HG02943 (cell line): ENCODE measurements around the gene AMDHD2.

Experiments used
- ATAC-seq: cut with Tn5 transposase; IDR thresholded peaks from one replicate; pipeline ENCODE4 v1.9.1; 2021; ENCODE audit warnings: mild to moderate bottlenecking, low read depth, moderate library complexity; ENCODE audit not compliant: unreplicated experiment

The AMDHD2 gene

DNA sequence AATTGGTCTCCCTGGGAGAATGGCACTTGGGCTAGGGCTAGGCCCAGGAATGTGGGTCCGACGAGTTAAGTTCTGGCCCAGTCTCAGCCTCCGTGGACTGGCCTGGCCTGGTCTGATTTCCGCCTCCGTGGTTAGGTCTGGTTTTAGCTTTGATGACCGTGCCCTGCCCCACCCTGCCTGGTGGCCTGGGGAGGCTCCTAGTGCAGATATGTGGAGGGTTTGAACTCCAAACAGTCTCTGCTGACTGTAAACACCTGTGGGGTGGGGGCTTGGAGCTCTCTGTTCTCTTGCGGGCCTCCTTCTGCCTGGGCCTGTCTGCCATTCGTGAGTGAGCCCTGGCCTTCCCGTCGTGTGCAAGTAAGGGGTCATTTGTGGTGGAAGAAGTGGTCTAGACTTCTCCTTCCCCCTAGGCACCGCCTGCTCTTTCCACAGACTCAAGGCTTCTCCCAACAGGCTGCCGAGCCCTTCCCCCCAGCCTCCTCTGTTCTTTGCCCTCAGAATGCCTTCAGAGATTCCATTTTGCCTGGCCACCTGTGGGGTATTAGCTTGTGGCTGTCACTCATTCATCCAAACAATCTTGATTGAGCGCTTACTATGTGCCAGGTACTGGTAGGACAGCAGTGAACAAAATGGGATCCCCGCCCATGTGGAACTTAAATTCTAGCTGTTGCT, 4.9 kb upstream of the AMDHD2 start:
- ATAC-seq: no peak

DNA sequence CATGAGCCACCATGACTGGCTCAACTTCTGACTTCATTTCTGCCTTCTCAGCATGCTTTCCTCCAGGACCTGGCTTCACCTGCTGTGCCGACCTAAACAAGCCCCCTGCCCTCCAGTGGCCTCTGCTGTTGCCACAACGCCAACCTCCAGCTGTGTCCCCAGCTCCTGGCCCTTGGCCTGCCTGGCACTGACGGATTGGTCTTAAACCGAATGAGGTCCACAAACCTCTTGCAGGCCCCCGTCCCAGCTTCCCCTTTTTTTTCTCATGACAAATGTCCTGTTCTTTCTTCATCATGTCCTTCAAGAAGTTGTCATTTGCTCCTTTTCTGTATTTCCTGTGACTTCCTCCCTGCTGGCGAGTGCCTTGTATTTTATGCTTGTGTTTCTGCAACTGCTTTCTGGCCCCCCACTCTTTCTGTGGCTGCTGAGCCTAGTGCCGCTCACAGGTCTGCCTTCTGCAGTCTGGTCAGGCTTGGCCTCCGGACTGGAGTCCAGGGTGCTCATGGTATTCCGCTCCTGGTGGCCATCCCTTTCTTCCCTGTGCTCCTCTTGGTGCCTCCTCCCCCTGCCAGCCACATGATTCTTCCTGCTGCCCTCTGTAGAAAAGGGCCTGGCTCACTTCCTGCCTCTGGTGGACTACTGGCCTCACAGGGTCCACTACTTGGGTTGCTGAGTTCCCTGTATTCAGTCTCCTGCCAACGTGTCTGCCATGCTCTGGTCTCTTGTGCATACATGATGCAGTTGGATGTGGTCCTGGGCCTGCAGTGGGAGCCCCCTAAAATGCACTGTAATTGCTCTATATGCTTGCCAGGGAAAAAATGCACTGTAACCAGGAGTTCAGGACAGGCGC, 3.6 kb upstream of the AMDHD2 start:
- no peak for ATAC-seq

DNA sequence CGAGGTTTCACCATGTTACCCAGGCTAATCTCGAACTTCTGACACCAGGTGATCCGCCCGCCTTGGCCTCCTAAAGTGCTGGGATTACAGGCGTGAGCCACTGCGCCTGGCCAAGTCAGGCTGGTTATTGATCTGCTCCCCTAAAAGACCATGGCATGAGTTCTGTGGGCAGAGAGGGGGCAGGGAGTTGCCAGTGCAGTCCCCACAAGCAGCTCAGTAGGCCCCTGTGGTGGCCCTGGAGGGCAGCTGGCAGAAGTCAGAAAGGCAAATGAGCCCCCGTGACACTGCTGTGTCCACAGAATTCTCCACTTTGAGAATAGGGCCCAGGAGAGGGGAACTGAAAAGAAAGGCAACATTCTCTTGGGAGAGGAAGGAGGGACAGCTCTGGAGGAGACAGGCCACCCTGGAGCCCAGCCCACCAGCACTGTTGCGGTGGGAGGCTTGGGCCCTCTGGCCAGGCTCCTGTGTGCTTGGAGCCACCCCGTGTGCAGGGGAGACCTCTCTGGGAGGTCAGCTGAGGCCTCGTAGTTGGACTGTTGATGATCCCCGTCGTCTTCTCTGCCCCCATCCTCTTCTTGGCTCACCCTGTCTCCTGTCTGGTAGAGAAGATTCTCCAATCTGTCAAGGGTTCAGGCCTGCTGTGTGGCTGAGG, 2.1 kb upstream of the AMDHD2 start:
- no peak for ATAC-seq

DNA sequence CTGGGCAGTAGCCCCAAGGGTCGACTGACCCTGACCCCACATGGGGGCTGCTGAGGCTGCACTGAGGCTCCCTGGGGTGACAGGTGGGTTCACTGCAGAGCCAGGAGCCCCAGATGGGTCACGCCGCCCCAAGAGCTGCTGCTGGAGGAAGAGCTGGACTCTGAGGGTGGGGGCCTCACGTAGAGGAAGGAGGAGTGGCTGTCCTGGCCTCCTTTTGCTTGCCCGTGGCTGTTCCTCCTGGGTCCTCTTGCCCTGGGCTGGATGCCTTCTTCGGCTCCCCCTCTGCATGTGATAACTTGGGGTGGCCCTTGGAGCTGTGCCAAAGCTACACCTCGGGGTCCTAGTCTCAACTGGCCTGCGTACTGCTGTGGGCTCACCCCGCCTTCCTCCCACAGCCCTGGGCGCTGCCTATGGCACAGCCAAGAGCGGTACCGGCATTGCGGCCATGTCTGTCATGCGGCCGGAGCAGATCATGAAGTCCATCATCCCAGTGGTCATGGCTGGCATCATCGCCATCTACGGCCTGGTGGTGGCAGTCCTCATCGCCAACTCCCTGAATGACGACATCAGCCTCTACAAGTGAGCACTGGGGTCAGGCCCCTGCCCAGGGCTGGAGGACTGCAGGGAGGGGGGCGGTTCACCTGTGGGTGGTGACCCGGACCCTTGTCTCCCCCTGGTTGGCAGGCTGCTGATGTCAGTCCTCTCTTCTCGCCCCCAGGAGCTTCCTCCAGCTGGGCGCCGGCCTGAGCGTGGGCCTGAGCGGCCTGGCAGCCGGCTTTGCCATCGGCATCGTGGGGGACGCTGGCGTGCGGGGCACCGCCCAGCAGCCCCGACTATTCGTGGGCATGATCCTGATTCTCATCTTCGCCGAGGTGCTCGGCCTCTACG, 1.1 kb upstream of the AMDHD2 start:
- ATAC-seq: no peak

DNA sequence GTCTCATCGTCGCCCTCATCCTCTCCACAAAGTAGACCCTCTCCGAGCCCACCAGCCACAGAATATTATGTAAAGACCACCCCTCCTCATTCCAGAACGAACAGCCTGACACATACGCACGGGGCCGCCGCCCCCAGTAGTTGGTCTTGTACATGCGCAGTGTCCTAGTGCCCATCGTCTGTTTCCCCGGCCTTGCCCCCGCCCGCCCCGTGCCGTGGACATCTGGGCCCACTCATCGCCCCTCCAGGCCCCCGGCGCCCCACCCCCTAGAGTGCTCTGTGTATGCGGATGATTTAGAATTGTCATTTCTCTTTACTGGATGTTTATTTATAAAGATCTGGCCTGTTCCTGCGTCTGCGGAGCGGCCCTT, 475 bp upstream of the AMDHD2 start:
- no peak for ATAC-seq

DNA sequence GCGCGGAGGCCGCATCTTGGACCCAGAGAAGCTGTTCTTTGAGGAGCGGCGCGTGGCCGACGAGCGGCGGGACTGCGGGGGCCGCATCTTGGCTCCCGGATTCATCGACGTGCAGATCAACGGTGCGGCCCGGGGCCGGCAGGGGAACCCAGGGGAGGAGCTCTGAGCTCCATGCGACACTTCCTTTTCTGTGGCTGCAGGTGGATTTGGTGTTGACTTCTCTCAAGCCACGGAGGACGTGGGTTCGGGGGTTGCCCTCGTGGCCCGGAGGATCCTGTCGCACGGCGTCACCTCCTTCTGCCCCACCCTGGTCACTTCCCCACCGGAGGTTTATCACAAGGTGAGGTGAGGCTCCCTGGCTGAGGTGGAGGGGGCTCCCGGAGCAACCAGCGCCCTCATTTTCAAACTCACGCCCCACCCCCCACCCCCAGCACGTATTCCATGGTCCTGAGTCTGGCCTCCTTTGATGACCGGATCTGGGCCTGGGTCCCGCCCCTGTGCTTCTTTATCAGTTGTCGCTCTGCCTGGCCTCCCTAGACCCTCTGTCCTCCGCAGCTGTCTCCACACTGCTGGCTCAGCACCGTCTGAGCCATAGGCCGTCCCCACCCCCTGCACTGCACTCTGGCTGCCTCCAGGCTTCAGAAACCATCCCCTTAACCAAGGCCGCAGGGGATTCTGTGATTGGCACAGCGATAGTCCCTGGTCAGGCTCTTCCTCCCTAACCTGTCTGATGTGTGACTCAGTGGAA, 787 bp downstream of the AMDHD2 start:
- ATAC-seq: no peak

DNA sequence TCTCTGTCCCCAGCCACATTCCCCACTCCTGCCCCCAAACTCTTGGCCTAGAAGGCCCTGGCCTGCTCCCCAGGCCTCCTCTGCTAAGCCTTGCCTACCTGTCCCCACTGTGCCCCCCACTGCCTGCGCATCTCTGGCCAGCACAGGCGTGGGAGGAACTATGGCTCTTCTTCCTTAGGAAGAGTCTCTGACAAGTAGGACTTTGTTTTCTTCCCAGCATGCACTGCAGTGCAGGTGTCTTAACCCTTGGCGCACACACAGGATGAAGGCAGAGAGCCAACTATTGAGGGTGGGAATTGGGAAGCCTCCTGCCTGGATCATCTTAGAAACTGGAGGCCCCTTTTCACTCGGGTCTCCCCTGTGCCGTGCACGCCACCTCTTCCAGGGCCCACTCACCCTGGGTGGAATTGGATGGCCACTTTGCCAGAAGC, 3.6 kb downstream of the AMDHD2 start:
- no peak for ATAC-seq

DNA sequence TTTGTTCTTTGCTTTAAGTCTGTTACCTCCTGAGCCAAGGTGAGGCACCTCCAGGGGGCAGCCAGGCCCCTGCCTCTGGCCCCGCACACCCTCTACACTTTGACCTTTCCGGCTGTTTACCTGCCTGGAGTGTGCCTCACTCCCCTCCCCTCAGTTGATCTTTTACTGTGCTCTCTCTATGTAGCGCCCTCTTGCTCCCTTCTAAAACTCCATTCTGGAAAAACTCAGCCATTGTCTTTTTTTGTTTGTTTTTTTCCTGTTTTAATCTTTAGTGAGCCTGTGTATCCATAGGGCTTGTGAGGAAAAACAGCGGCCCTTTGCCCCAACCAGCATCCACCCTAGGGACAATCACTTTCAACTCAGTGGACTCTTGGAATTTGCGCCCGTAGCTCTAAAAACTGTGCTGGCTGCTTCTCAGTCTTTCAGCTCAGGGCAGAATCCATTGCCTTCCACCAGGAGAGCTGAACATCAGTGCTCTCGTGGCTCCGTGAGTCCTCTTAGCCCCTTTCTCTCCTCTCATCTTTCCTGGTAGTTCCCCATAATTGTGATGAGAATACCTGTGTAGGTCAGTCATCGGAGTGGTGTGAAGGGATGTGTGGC, 4.3 kb downstream of the AMDHD2 start:
- ATAC-seq: no peak

DNA sequence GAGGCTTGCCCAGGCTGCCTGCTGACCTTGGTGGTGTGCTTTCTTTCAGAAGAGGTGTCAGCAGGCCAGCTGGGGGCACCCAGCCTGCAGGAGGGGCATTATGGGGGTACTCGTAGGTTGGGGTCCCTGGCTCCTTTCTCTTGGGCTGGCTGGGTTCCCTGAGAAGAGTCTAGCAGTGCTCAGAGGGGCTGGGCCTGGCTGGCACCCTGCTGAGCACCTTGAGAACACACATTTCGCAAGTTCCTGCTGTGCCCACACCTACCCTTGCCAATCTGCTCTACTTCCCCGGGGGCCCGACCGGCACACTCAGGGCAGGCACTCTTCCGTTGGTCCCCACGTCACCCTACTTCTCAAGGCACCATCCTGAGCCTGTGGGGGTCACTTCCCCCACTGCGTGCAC, 6.0 kb downstream of the AMDHD2 start:
- no peak for ATAC-seq

DNA sequence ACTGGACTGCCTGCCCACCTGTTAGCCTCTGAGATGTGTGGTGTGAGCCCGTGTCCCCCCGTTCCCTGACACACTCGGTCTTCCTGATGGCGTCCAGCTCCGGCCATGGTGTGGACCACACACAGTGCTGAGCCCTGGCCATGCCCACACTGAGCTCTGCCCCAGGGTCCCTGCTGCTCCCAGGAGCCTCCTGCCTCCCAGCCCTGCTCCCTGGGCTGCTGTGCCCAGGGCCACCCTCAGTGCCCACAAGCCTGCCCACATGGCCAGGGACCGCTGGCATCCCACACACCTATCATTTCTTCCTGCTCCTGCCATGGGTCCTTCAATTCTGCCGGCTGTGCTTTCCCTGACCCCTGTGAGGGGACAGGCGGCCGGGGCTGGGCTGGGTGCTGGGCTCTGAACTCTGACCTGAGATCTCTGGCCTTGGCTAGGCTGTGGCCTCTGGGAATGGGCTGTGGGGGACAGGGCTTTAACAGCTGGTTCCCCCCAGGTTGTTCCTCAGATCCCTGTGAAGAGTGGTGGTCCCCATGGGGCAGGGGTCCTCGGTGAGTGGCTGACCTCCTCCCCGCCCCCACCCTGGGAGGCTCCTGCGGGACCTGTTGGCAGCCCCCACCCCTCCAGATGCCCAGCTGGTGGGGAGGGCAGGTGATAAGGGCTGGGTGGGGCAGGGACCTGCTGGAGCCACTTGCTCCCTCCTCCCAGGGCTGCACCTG, 7.1 kb downstream of the AMDHD2 start:
- no peak for ATAC-seq

DNA sequence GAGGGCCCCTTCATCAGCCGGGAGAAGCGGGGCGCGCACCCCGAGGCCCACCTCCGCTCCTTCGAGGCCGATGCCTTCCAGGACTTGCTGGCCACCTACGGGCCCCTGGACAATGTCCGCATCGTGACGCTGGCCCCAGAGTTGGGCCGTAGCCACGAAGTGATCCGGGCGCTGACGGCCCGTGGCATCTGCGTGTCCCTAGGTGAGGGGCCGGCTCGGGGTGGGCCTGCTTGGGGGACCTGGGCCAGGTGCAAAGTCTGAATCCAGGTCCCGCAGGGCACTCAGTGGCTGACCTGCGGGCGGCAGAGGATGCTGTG, 7.6 kb downstream of the AMDHD2 start:
- no peak for ATAC-seq

DNA sequence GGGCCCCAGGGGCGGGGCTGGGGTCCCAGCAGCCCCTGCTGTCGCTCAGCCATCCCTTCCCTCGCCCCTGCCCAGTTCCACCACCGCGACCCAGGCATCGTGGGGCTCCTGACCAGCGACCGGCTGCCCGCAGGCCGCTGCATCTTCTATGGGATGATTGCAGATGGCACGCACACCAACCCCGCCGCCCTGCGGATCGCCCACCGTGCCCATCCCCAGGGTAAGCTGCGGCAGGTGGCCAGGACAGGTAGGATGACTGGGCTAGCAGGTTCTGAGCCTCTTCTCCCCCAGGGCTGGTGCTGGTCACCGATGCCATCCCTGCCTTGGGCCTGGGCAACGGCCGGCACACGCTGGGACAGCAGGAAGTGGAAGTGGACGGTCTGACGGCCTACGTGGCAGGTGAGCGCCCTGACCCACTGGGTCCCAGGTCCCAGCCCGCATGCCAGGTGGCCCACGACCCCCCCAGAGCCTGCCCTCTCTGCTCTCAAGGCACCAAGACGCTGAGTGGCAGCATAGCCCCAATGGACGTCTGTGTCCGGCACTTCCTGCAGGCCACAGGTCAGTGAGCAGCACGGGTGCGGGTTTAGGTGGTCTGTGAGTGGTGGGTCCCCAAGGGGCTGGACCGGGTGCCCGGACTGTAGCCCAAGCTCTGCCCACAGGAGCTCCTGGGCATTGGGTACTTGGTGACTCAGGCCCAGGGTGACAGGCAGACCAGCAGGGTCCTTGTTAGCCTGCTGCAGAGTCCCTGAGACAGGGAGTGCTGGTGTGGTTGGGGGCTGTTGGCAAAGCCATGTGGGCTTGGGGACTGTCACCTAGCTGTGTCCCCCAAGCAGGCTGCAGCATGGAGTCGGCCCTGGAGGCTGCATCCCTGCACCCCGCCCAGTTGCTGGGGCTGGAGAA, 8.2 kb downstream of the AMDHD2 start:
- no peak for ATAC-seq

DNA sequence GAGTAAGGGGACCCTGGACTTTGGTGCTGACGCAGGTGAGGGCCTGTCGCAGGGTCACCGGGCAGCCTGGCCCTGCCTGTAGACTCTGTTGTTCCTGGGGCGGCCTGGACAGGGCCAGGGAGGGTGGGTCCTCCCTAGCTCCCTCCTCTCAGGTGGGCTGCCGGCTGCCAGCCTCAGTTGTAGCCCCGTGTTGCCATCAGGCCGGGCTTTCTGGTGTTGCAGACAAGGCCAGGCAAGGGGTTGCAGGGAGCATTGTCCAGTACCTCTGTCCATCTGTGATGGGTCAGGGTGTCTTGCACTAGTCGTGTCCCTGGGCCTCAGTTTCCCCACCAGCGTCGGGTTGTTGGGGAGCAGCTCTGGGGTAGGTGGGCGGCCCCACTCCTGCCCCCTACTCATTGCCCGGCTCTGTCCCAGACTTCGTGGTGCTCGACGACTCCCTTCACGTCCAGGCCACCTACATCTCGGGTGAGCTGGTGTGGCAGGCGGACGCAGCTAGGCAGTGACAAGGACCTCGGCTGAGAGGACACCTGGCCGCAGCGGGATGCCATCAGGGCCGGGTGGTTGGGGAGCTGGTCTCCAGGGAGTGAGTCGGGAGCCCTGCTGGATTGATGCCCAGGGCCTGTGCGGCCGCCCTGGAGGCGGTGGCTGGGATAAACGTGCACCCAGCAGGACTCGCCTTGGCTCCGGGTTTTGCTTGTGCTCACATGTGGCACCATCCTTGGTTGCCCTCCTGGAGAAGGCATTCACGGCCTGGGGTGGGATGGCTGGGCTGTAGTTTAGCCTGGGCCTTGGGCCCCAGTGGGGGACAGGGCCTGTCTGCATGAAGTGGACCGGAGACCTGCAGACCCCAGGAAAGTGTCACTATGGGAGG, 9.1 kb downstream of the AMDHD2 start:
- no peak for ATAC-seq

DNA sequence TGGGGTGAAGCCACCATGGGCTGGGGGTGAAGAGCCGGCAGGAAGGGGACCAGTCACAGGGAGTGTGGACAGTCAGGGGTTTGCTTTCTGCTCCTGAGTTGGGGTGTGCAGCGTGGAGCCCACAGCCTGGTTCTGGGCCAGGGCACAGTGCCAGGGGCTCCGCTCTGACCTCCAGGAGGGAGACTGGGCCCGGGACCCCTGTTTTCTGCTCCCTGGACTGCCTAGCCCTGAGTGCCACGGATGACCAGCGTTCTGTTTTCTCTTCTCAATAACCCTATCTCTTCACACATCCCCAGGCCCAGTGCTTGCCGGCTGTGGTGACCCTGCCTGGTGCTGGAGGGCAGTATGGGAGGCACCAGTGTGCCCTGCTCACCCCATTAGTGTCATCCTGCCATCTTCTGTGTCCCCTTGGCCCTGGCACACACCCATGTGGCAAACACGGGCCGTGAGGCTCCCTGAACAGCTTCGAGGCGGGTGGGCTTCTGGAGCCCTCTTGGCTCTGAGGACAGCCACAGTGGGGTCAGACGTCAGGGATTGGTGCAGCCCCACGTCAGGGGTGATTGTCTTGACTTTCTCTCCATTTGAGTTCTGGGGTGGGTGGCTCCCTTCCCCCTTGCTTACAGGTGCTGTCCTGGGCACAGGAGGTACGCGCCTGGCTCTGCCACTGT, 9.9 kb downstream of the AMDHD2 start:
- ATAC-seq: no peak

DNA sequence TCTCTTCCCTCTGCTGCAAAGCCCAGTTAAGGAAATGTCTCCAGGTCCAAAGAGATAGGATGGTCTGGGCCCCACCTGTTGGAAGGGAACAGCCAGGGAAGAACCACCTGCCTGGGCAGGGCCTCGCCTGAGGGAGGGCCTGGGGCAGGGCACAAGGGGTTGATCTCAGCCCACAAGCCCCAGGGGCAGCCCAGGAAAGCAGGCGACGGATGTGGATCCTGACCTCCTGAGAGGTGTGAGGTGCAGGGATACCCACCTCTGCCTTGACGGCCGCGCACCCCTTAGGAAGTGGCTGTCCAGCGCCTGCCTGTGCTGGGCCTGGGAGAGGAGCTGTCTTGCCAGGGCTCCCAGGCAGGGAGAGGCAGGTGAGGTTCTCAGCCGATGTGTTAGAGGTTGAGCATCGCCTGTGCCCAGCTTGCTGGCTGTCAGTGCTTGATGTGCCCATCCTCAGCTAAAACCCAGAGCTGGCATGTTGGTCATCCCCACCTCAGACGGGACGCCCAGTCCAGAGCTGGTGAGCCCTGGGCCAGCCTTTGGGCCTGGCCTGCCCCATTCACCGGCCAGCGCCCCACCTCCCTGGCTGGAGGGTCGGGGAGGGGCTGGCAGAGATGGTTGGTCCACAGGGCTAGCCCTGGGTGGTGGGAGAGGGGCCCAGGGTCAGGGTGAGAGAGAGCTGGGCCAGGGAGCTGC, 10.6 kb downstream of the AMDHD2 start:
- ATAC-seq: no peak

DNA sequence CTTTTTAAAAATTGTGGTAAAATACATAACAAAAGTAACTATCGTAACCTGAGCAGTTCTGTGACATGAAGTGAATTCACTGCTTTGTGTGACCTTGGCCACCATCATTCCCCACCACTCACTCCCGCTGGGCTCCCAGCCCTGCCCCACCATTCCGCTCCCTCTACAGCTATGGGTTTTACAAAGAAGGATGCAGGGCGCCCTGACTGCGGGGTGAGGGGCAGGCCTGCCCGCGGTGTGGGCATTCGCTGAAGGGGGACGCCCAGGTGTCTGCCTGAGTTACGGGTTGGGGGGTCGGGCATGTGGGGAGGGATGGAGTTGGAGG, 11.2 kb downstream of the AMDHD2 start, which contains the start of gene CEMP1:
CEMP1 (minus strand) TSS at position 38 of the 325 bp plus-strand sequence. CDS start 335 bp downstream, outside the sequence.
- ATAC-seq: no peak
